ENCODE data around the gene RRP8.

DNA sequence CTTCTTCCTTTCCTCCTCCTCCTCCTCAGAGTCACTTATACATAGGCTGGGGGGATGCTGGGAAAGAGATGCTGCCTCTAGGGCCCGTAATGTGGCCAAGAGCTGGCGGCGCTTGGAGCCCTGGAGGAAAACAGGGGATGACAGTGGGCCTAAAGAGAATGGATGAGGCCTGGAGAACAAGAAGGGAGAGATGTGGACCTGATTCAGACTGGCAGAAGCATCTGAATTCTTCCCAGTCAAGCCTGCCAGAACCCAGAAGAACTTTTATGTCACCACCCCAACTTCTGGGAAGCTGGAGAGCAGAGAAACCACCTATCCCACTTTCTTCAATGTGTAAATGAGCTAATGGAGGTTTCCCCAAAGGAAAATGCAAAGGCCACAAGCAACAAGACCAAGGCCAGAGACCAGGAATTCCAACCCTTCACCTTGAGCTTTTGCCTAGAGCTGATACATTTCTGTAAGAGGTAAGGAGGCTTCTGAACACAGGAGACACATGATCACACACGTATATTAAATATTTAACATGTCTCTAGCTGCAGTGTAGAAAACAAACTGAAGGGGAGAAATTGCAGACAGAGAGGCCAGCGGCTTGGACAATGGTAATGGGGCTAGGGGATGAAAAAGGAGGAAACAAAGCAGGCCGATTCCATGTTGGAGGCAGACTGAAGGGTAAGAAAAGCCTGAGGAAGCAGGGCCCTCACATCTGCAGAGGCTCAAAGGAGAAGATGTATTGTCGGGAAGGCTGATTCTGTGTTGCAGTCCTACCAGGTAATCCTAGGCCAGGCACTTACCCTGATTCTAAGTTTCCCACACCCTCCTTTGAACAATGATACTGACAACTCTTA, 1.1 kb downstream of the RRP8 start:
- TF ChIP-seq POLR2AphosphoS5 (IDR thresholded peaks at IDR 0.05) (no peak), POLR2A (IDR thresholded peaks at IDR 0.05) (no peak)
- TF ChIP-seq, protein P1, sequence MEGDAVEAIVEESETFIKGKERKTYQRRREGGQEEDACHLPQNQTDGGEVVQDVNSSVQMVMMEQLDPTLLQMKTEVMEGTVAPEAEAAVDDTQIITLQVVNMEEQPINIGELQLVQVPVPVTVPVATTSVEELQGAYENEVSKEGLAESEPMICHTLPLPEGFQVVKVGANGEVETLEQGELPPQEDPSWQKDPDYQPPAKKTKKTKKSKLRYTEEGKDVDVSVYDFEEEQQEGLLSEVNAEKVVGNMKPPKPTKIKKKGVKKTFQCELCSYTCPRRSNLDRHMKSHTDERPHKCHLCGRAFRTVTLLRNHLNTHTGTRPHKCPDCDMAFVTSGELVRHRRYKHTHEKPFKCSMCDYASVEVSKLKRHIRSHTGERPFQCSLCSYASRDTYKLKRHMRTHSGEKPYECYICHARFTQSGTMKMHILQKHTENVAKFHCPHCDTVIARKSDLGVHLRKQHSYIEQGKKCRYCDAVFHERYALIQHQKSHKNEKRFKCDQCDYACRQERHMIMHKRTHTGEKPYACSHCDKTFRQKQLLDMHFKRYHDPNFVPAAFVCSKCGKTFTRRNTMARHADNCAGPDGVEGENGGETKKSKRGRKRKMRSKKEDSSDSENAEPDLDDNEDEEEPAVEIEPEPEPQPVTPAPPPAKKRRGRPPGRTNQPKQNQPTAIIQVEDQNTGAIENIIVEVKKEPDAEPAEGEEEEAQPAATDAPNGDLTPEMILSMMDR (IDR thresholded peaks at IDR 0.05), result no peak
